ENCODE results near the gene MOV10. TPM values are rescaled to one million over a fixed set of nuclear protein-coding genes. Genes with fewer than 3 reads are reported as not detected.
"Not testable (repeated sequence)": the region's sequence is repeated elsewhere in the genome, so short reads cannot be mapped to it uniquely, and the experiment has no call there.

Gene MOV10
- total RNA-seq, 1 experiment from 2014 or later: 57.2 TPM

- no peak for DNase-seq (ENCODE audit: low read depth)
Measured at GRCh38 chr1:112713466-112714312, 39.2 kb downstream of the MOV10 start.

GRCh38 chr1:112714313-112715263 is 40.1 kb downstream of the MOV10 start:
- no peak for DNase-seq (ENCODE audit: low read depth)

- peak; percentile 99 for DNase-seq (ENCODE audit: low read depth)
Measured at GRCh38 chr1:112715264-112716053, 41.0 kb downstream of the MOV10 start, which contains the start of gene PPM1J. PPM1J (minus strand) TSS chr1:112715332; CDS start chr1:112715301, 31 bp downstream.

DNA sequence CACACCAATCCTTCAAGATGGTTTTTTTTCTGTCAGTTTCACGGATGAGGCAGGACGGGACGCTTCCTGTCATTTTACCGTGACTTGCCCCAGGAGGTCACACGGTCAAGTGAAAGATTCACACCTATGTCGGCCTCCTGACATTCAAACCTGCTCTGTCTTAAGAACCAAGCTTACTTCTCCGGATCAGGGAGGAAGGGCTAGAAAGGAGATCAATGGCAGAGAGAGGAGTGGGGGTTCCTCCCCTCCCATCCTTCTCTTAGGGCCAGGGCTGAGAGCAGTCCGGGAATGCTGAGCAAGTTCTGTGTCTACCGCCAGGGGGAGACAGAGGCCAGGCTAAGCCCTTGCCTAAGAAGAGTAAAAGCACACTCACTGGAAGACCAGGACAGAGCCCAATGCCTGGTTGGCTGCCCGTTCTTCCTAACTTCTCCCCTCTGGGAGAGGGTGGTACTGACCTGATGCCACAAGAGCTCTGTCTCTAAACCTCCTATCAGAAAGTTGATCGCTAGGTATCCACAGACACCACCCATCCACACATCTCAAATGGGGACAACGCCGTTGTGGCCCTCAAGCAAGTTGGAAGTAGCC is 41.8 kb downstream of the MOV10 start:
- DNase-seq (ENCODE audit: low read depth): peak; percentile 95

DNA sequence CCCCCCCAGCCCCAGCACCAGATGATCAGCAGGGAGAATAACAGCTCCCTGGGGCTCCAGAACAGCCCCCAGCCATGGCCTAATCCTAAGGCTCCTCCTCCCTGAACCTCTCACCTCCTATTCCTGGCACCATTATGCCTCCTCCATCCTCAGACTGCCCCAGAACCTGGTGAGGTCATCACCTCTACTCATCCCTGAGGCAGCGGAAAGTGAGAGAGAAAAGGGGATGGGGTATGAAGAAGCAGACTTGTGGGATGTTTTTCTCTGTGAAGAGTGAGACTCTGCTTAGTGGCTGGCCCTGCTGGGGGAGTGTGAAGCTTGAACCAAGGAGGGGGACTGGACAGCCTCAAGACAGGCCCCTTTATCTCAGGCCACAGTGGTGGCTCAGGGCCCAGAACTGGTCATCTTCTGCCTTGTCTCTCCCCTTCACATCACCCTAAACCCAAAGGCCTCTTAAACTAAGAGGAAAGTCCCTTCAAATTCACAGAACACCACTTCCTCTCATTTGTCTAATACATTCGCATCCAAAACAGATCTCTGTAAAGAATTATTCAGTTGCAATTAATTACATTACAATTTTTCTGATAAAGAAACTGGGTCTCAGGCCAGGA is 42.9 kb downstream of the MOV10 start:
- no peak for DNase-seq (ENCODE audit: low read depth)

DNA sequence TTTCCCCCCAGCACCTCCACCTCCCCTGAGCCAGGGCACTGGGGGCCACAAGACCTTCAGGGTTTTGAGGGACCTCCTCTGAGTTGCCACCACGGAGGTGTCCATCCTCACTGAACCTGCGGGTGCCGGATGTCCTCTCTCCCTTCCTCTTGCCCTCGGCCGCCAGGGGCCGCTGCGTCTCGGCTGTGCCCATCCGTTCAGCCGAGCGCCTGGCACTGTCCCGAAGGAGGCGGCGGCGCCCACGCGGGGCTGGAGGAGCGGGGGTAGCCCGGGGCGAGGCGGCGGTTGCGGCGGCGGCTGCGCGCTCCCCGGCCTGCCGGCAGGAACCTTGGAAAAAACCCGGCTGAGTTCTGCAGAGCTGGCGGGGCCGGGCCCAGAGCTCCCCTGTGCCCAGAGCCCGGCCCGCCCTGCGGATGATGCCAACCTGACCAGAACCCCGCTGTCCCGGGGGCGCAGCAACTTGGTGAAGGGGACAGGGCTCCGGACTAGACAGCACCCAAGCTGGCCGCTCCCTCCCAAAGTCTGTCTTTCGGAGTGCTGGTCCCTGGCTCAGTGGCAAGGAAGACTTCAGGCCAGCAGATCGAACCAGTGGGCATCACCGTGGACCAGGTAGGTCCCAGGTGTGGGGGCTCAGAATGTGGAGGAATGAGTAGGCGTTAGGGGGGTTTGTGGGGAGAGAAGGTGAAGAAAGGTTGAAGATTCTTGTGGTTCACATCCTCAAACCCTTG is 44.4 kb downstream of the MOV10 start:
- peak; percentile 92 for DNase-seq (ENCODE audit: low read depth)

DNA sequence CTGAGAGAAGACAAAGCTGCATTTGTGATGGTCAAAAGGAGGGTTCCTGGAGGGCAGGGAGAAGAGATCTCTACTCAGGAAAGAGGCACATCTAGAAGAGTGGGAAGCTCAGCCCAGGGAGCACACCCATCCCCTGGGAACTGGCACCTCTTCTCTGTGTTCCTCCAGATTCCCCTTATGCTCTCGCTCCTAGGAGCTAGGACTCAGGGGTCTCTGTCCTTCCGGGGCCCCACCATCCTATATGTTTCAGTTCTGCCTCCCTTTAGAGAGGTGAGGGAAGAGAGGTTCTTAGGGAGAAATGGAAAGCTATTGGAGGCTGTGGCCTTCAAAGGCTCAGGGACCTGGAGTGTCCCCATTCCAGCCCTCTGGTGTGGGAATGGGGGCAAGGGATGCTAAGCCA is 45.2 kb downstream of the MOV10 start:
- DNase-seq (ENCODE audit: low read depth): no peak

- DNase-seq (ENCODE audit: low read depth): no peak
Measured at GRCh38 chr1:112720800-112721199, 46.3 kb downstream of the MOV10 start.

- not testable (repeated sequence) for DNase-seq (ENCODE audit: low read depth)
Measured at GRCh38 chr1:112721294-112721693, 46.8 kb downstream of the MOV10 start.

- DNase-seq (ENCODE audit: low read depth): no peak
Measured at GRCh38 chr1:112721966-112722524, 47.6 kb downstream of the MOV10 start.

DNA sequence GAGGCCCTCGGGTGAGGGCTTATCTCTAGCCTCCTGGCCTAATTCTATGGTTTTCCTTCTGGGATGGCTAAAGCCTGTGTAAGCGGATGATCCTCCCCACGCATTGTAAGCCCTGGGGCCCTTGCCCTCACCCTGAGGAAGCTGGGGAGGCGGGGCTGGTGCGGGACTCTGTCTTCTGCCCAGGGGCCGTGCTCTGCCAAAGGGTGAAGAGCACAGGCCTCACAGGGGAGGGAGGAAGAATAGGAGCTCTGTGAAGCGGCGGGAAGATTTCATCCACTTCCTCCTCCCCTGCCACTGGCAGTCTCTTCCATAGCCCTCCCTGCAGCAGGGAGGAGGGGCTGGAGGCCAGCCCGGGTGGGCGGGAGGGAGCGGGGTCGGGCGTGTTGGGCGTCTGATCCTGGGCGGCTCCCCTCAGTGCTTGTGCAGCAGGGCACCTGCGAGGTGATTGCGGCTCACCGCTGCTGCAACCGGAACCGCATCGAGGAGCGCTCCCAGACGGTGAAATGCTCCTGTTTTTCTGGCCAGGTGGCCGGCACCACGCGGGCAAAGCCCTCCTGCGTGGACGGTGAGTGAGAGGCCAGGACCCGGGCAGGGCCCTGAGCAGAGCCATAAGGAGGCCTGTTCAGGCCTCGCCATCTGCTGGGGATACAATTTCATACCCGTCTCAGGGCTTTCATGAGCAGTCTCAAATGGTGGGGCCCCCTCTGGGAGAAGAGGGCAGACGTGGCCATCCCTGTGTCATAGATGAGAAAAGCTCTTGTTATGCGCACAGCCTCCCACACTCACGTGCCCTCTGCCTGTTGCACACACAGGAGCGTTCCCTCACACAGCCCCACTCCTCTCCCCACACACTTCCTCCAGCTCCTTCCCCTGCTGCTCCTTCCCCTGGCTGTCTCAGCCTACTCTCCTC is 48.4 kb downstream of the MOV10 start:
- peak; percentile 58 for DNase-seq (ENCODE audit: low read depth)

- no peak for DNase-seq (ENCODE audit: low read depth)
Measured at GRCh38 chr1:112723511-112723839, 49.0 kb downstream of the MOV10 start.

- not testable (repeated sequence) for DNase-seq (ENCODE audit: low read depth)
Measured at GRCh38 chr1:112724240-112724639, 49.8 kb downstream of the MOV10 start.

DNA sequence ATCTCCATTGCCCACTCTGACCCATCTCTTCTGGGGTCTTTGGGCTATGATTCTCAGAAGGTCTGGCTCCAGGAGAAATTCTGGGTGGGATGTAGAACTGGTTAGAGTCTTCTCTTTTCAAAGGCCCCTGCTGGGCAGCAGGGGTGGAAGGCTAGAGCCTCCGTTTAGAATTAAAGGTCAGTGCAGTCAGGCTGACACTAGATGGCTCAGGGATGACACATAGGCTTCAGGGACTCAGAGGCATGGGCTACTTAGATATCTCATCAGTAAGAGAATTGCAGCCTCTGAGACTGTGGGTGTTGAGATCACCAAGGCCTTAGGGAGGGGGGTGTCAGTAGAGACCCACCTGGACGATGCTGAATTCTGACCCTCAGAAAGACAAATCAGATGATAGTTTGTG is 53.3 kb downstream of the MOV10 start:
- DNase-seq (ENCODE audit: low read depth): no peak

- not testable (repeated sequence) for DNase-seq (ENCODE audit: low read depth)
Measured at GRCh38 chr1:112728306-112728971, 54.0 kb downstream of the MOV10 start.

GRCh38 chr1:112729011-112729410 is 54.6 kb downstream of the MOV10 start:
- not testable (repeated sequence) for DNase-seq (ENCODE audit: low read depth)

DNA sequence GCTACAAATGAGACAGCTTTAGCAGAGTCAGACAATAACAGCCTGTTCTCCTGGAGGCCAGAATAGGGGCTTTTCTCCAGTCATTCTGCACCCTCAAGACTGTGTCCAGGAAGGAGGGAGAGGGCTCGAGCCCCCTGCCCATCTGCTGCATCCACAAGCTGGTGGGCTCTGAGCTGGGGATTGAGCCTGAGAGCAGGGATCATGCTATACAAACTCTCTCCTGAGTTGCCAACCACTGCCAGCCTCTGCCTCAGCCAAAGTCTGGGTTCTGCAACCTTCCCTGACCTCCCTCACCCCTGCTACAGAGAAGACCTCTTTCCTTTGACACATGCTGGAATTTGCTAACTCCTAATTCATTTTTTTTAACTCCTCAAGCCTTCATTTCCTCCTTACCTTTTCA is 55.5 kb downstream of the MOV10 start:
- DNase-seq (ENCODE audit: low read depth): no peak

GRCh38 chr1:112731451-112731850 is 57.0 kb downstream of the MOV10 start:
- no peak for DNase-seq (ENCODE audit: low read depth)

Measured in Daoy (cell line).